ENCODE data around the gene RIPK4.

- TF ChIP-seq FOXM1 (IDR thresholded peaks at IDR 0.05; ENCODE audit: borderline replicate concordance) (no peak), FOXK2 (IDR thresholded peaks at IDR 0.05) (no peak), BHLHE40 (IDR thresholded peaks at IDR 0.05; ENCODE audit: borderline replicate concordance) (no peak)
Measured at GRCh38 chr21:41746744-41747006, 20.2 kb downstream of the RIPK4 start.

Data from HEK293T (cell line).